Measurements from ENCODE around the gene HSD17B4.
"Not testable (repeated sequence)": the region's sequence is repeated elsewhere in the genome, so short reads cannot be mapped to it uniquely, and the experiment has no call there.

DNA sequence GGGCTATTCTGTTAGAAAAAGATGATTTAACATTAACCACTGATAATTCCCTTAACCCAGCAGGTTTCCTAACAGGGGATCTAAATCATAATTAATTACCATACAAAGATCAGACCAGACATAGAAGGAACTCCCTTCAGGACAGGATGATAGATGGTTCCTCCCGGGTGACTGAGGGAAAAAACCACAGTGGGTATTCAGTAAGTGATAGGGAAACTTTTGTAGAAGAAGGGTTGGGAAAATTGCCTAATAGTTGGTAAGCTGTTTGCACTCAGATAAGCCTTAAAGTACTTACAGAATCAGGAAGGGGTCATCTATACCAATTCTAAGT, 13.7 kb upstream of the HSD17B4 start:
- TF ChIP-seq ZNF671 (CRISPR knock-in tag; IDR thresholded peaks at IDR 0.05); CTCF (IDR thresholded peaks at IDR 0.05); FOXJ3 (CRISPR knock-in tag; IDR thresholded peaks at IDR 0.05; ENCODE audit: borderline replicate concordance); E2F1 (CRISPR knock-in tag; IDR thresholded peaks at IDR 0.05); ZNF121 (CRISPR knock-in tag; IDR thresholded peaks at IDR 0.05); ARID4B (CRISPR knock-in tag; IDR thresholded peaks at IDR 0.05; ENCODE audit: borderline replicate concordance); TCF7 (CRISPR knock-in tag; IDR thresholded peaks at IDR 0.05; ENCODE audit: low read depth): not testable (repeated sequence)
- TF ChIP-seq, protein P1, sequence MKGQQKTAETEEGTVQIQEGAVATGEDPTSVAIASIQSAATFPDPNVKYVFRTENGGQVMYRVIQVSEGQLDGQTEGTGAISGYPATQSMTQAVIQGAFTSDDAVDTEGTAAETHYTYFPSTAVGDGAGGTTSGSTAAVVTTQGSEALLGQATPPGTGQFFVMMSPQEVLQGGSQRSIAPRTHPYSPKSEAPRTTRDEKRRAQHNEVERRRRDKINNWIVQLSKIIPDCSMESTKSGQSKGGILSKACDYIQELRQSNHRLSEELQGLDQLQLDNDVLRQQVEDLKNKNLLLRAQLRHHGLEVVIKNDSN (CRISPR knock-in tag; IDR thresholded peaks at IDR 0.05): not testable (repeated sequence)
- TF ChIP-seq, protein P2, sequence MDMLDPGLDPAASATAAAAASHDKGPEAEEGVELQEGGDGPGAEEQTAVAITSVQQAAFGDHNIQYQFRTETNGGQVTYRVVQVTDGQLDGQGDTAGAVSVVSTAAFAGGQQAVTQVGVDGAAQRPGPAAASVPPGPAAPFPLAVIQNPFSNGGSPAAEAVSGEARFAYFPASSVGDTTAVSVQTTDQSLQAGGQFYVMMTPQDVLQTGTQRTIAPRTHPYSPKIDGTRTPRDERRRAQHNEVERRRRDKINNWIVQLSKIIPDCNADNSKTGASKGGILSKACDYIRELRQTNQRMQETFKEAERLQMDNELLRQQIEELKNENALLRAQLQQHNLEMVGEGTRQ (CRISPR knock-in tag; IDR thresholded peaks at IDR 0.05): not testable (repeated sequence)
- TF ChIP-seq, protein P3, sequence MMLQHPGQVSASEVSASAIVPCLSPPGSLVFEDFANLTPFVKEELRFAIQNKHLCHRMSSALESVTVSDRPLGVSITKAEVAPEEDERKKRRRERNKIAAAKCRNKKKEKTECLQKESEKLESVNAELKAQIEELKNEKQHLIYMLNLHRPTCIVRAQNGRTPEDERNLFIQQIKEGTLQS (CRISPR knock-in tag; conservative IDR thresholded peaks at IDR 0.05): not testable (repeated sequence)

Data from WTC11 (cell line).